GM21423 (cell line): ENCODE measurements around the gene DDX39A.
"Not testable (repeated sequence)": the region's sequence is repeated elsewhere in the genome, so short reads cannot be mapped to it uniquely, and the experiment has no call there.

Experiments used
- ATAC-seq: cut with Tn5 transposase; IDR thresholded peaks from one replicate; pipeline ENCODE4 v1.9.1; 2021; ENCODE audit warnings: mild to moderate bottlenecking, moderate library complexity; ENCODE audit not compliant: unreplicated experiment

The DDX39A gene

GRCh38 chr19:14367016-14367415, 52.1 kb downstream of the DDX39A start:
- no peak for ATAC-seq

- peak; percentile 34 for ATAC-seq
These were observed 52.6 kb downstream of the DDX39A start for GRCh38 chr19:14366529-14366928.

- not testable (repeated sequence) for ATAC-seq
These were observed 55.1 kb downstream of the DDX39A start for GRCh38 chr19:14364098-14364443.

- no peak for ATAC-seq
These were observed 55.7 kb downstream of the DDX39A start for GRCh38 chr19:14363183-14364097.

GRCh38 chr19:14361824-14362223, 57.3 kb downstream of the DDX39A start:
- ATAC-seq, result no peak
